Right atrium auricular region (tissue), 2 donors: ENCODE results near the gene SMG6. TPM values are rescaled to one million over a fixed set of nuclear protein-coding genes. Genes with fewer than 3 reads are reported as not detected.

Experiments
- DNase-seq: peaks from one replicate; pipeline ENCODE4 v3.0.0-alpha.2; 2019; ENCODE audit warnings: low spot score
- H3K27ac ChIP-seq, 2 donors: fragments of 200-600 bp; sonication (generic); 1 replicate in 1 of 2; 2 replicates in 1 of 2; pipeline ENCODE4 v1.5.1; 2016 to 2019
- H3K27me3 ChIP-seq, 2 donors: fragments of 200-600 bp; sonication (generic); one replicate each; pipeline versions ENCODE4 v1.5.1 to v1.6.0; 2017 to 2019
- H3K36me3 ChIP-seq: fragments of 200-600 bp; sonication (generic); one replicate; pipeline ENCODE4 v1.5.1; 2016
- H3K4me1 ChIP-seq, 2 donors: fragments of 200-600 bp; sonication (generic); one replicate each; pipeline versions ENCODE4 v1.5.1 to v1.6.0; 2017 to 2019
- H3K4me3 ChIP-seq, 2 donors: fragments of 200-600 bp; sonication (generic); 1 replicate in 1 of 2; 2 replicates in 1 of 2; pipeline ENCODE4 v1.5.1; 2017 to 2019; ENCODE audit warnings: mild to moderate bottlenecking in 1 of 2, moderate library complexity in 1 of 2
- H3K9me3 ChIP-seq, 2 donors: fragments of 200-600 bp; sonication (generic); one replicate each; pipeline ENCODE4 v1.5.1; 2019
- CTCF ChIP-seq, 2 donors: fragments of 200-600 bp; sonication (generic); IDR thresholded peaks; one replicate each; pipeline ENCODE4 v1.5.1; 2019; ENCODE audit warnings: antibody characterized with exemption in 2 of 2
- total RNA-seq, 2 donors: library from RNA; depleted of rRNA; stranded (reverse); fragments of >200 nt; gene quantifications; one replicate each; pipeline ENCODE4 v1.1.0, GENCODE V29; 2016

SMG6 gene
- total RNA-seq, 2 donors from 2014 or later, result 18.2 to 29.3 TPM

- TF ChIP-seq CTCF (IDR thresholded peaks at IDR 0.05), result no peak
- Histone ChIP-seq H3K4me1 (peaks cover 0 to 43% of the 10 kb centered on the region in 2 donors), H3K27me3 (no peaks in the 10 kb centered on the region), H3K27ac (peak overlapping the region in 1 of 2 donors; percentile 75), H3K36me3 (no peaks in the 10 kb centered on the region), H3K4me3 (peak overlapping the region; percentile 43 to 69), H3K9me3 (no peaks in the 10 kb centered on the region)
- no peak for DNase-seq
Measured at GRCh38 chr17:2023692-2024571, 279.7 kb downstream of the SMG6 start.

GRCh38 chr17:2023256-2023655 is 280.3 kb downstream of the SMG6 start:
- H3K9me3 ChIP-seq, result no peaks in the 10 kb centered on the region
- no peaks in the 10 kb centered on the region for H3K27me3 ChIP-seq
- TF ChIP-seq CTCF (IDR thresholded peaks at IDR 0.05), result no peak
- H3K27ac ChIP-seq, result no peak overlapping the region
- peaks cover 0 to 38% of the 10 kb centered on the region in 2 donors for H3K4me1 ChIP-seq
- no peak for DNase-seq
- H3K36me3 ChIP-seq, result no peaks in the 10 kb centered on the region
- H3K4me3 ChIP-seq, result peak overlapping the region in 1 of 2 donors; percentile 69

- no peak overlapping the region for H3K27ac ChIP-seq
- no peaks in the 10 kb centered on the region for H3K27me3 ChIP-seq
- TF ChIP-seq CTCF (IDR thresholded peaks at IDR 0.05), result no peak
- DNase-seq, result no peak
- no peaks in the 10 kb centered on the region for H3K36me3 ChIP-seq
- peaks cover 0 to 33% of the 10 kb centered on the region in 2 donors for H3K4me1 ChIP-seq
- H3K4me3 ChIP-seq, result no peak overlapping the region
- no peaks in the 10 kb centered on the region for H3K9me3 ChIP-seq
Measured at GRCh38 chr17:2022647-2023240, 280.8 kb downstream of the SMG6 start.

GRCh38 chr17:2020721-2021120 is 282.9 kb downstream of the SMG6 start:
- Histone ChIP-seq H3K27me3 (no peaks in the 10 kb centered on the region), H3K27ac (no peak overlapping the region), H3K4me3 (no peak overlapping the region), H3K9me3 (no peaks in the 10 kb centered on the region), H3K36me3 (no peaks in the 10 kb centered on the region), H3K4me1 (peaks cover 0 to 24% of the 10 kb centered on the region in 2 donors)
- no peak for DNase-seq
- TF ChIP-seq CTCF (IDR thresholded peaks at IDR 0.05), result no peak

- no peaks in the 10 kb centered on the region for H3K9me3 ChIP-seq
- no peaks in the 10 kb centered on the region for H3K27me3 ChIP-seq
- peaks cover 0 to 17% of the 10 kb centered on the region in 2 donors for H3K4me1 ChIP-seq
- DNase-seq, result no peak
- no peak overlapping the region for H3K27ac ChIP-seq
- H3K36me3 ChIP-seq, result no peaks in the 10 kb centered on the region
- no peak for TF ChIP-seq CTCF (IDR thresholded peaks at IDR 0.05)
- H3K4me3 ChIP-seq, result no peak overlapping the region
Measured at GRCh38 chr17:2019723-2020122, 283.9 kb downstream of the SMG6 start.
